CD4-positive, alpha-beta memory T cell (primary cell): Measurements from ENCODE around the gene MAPK14. TPM values are rescaled to one million over a fixed set of nuclear protein-coding genes. Genes with fewer than 3 reads are reported as not detected.

Experiments used
- CTCF ChIA-PET: fragments of 350-600 bp; sonication (Branson Sonifier 250); formaldehyde crosslinking; loops from one replicate; lab custom pipeline; 2021; ENCODE audit warnings: inconsistent platforms; ENCODE audit not compliant: partially characterized antibody; lab: Charles Lee
- POLR2A ChIA-PET: fragments of 350-600 bp; sonication (Branson Sonifier 250); formaldehyde crosslinking; loops from one replicate; lab custom pipeline; 2021; ENCODE audit not compliant: partially characterized antibody; lab: Charles Lee
- DNase-seq, 5 donors: peaks; one replicate each; pipeline versions ENCODE4 v3.0.0 to v3.0.0-alpha.2; 2020 to 2022; ENCODE audit warnings: mixed read lengths in 1 of 5
- H3K27ac ChIP-seq: one replicate; pipeline ENCODE4 v1.7.0; 2013; ENCODE audit warnings: low read depth, low read length
- H3K27me3 ChIP-seq: 2 replicates; pipeline ENCODE4 v1.7.0; 2013; ENCODE audit warnings: mild to moderate bottlenecking, low read length, moderate library complexity; ENCODE audit not compliant: insufficient read depth
- H3K36me3 ChIP-seq: 2 replicates; pipeline ENCODE4 v1.7.0; 2013; ENCODE audit warnings: mild to moderate bottlenecking, low read length, moderate library complexity; ENCODE audit not compliant: insufficient read depth
- H3K4me1 ChIP-seq: 2 replicates; pipeline ENCODE4 v1.7.0; 2013; ENCODE audit warnings: mild to moderate bottlenecking, low read length, moderate library complexity; ENCODE audit not compliant: insufficient read depth
- H3K4me3 ChIP-seq, 2 donors: one replicate each; pipeline ENCODE4 v1.7.0; 2013; ENCODE audit warnings: low read length in 2 of 2, mild to moderate bottlenecking in 1 of 2
- H3K9me3 ChIP-seq, 2 donors: one replicate each; pipeline ENCODE4 v1.7.0; 2013; ENCODE audit warnings: low read length in 2 of 2, control low read depth in 1 of 2; ENCODE audit not compliant: control insufficient read depth in 1 of 2
- H3K27ac Mint-ChIP-seq, 7 donors: one replicate each; pipeline ENCODE4 v1.8.0; 2020 to 2021; ENCODE audit warnings: mixed read lengths in 7 of 7, mild to moderate bottlenecking in 6 of 7, inconsistent platforms in 3 of 7, moderate library complexity in 3 of 7
- H3K27me3 Mint-ChIP-seq, 2 donors: one replicate each; pipeline ENCODE4 v1.8.0; 2020 to 2021; ENCODE audit warnings: mixed read lengths in 2 of 2
- H3K36me3 Mint-ChIP-seq, 2 donors: one replicate each; pipeline ENCODE4 v1.8.0; 2020 to 2021; ENCODE audit warnings: mixed read lengths in 2 of 2, inconsistent platforms in 1 of 2, mild to moderate bottlenecking in 1 of 2
- H3K4me1 Mint-ChIP-seq, 4 donors: one replicate each; pipeline ENCODE4 v1.8.0; 2020 to 2021; ENCODE audit warnings: mixed read lengths in 4 of 4, mild to moderate bottlenecking in 1 of 4
- H3K4me3 Mint-ChIP-seq, 8 donors: one replicate each; pipeline ENCODE4 v1.8.0; 2020 to 2021; ENCODE audit warnings: mixed read lengths in 8 of 8, mild to moderate bottlenecking in 7 of 8, moderate library complexity in 6 of 8, inconsistent platforms in 3 of 8
- H3K9me3 Mint-ChIP-seq, 8 donors: one replicate each; pipeline ENCODE4 v1.8.0; 2020 to 2021; ENCODE audit warnings: mixed read lengths in 8 of 8, mild to moderate bottlenecking in 5 of 8, inconsistent platforms in 3 of 8, moderate library complexity in 1 of 8
- intact Hi-C: fragments of 100-400 bp; cut with micrococcal nuclease; formaldehyde crosslinking; loops from one replicate; pipeline ENCODE4 v1.15.1; 2023
- polyA plus RNA-seq, 2 donors: library from polyadenylated mRNA; unstranded; fragments of 300-500 nt; fragmentation: Illumina TruSeq; gene quantifications; one replicate each; pipeline ENCODE4 v1.2.3, GENCODE V29; 2021
- total RNA-seq, 2 experiments: library from RNA; stranded (reverse); gene quantifications; one replicate each; pipeline ENCODE4 v1.2.3, GENCODE V29; 2021

MAPK14 gene
- total and polyA plus RNA-seq, 4 experiments from 2014 or later: 38.5 to 64.3 (median 53.8) TPM

- intact Hi-C loops: loop anchor here (1.0 to 2.0 kb wide), 5 partner anchors 26 to 265 kb away; partner anchors contain the start of genes BRPF3, MAPK13 and MAPK14
- H3K27ac ChIP-seq: peak overlapping the region; percentile 39
Observed at GRCh38 chr6:36094753-36095496, 67.3 kb downstream of the MAPK14 start.

GRCh38 chr6:36095497-36096391 is 68.1 kb downstream of the MAPK14 start:
- H3K27me3 Mint-ChIP-seq: no peaks in the 10 kb centered on the region
- peak overlapping the region; percentile 39 for H3K27ac ChIP-seq
- H3K27me3 ChIP-seq: no peaks in the 10 kb centered on the region

More at GRCh38 chr6:36094753-36095496, 67.3 kb downstream of the MAPK14 start:
- no peaks in the 10 kb centered on the region for H3K27me3 Mint-ChIP-seq
- Histone ChIP-seq H3K36me3 (peaks cover 6% of the 10 kb centered on the region), H3K9me3 (no peaks in the 10 kb centered on the region), H3K4me3 (no peak overlapping the region), H3K27me3 (no peaks in the 10 kb centered on the region), H3K4me1 (peaks cover 28% of the 10 kb centered on the region)
- peak overlapping the region in 1 of 8 donors; percentile 18 for H3K4me3 Mint-ChIP-seq
- peaks cover 6 to 40% of the 10 kb centered on the region in 2 donors for H3K36me3 Mint-ChIP-seq
- H3K27ac Mint-ChIP-seq: peak overlapping the region; percentile 28 to 93 (median 79)
- DNase-seq: peak; percentile 73 to 77 (median 75)
- ChIA-PET CTCF (interaction anchor here (0.7 to 5.7 kb wide), 53 partner anchors 8 to 573 kb away, joined by 3 to 144 read pairs (median 6); partner anchors contain the start of genes MAPK14 and SLC26A8), POLR2A (interaction anchor here (0.7 to 8.4 kb wide), 10 partner anchors 11 to 174 kb away, joined by 3 to 108 read pairs (median 6); partner anchors contain the start of genes MAPK14 and SRPK1)
- H3K4me1 Mint-ChIP-seq: peaks cover 19 to 28% (median 25%) of the 10 kb centered on the region in 4 donors
- no peaks in the 10 kb centered on the region for H3K9me3 Mint-ChIP-seq

GRCh38 chr6:36098253-36098919 is 70.8 kb downstream of the MAPK14 start:
- H3K27ac ChIP-seq: no peak overlapping the region
- peaks cover 41% of the 10 kb centered on the region for H3K4me1 ChIP-seq
- H3K9me3 ChIP-seq: no peaks in the 10 kb centered on the region
- POLR2A ChIA-PET: interaction anchor here (1.4 to 8.4 kb wide), 5 partner anchors 9 to 77 kb away, joined by 3 to 108 read pairs (median 10); partner anchors contain the start of gene MAPK14
- Mint-ChIP-seq H3K27ac (peak overlapping the region in 4 of 7 donors; percentile 22 to 84 (median 64)), H3K9me3 (no peaks in the 10 kb centered on the region), H3K4me1 (peaks cover 32 to 43% (median 37%) of the 10 kb centered on the region in 4 donors), H3K27me3 (no peaks in the 10 kb centered on the region), H3K4me3 (peak overlapping the region in 1 of 8 donors; percentile 84), H3K36me3 (peaks cover 11 to 36% of the 10 kb centered on the region in 2 donors)
- no peak for DNase-seq
- peaks cover 12% of the 10 kb centered on the region for H3K36me3 ChIP-seq
- H3K4me3 ChIP-seq: no peak overlapping the region
- intact Hi-C loops: no loop called here
- H3K27me3 ChIP-seq: no peaks in the 10 kb centered on the region
- CTCF ChIA-PET: interaction anchor here (1.0 to 3.6 kb wide), 4 partner anchors 9 to 97 kb away, joined by 3 to 15 read pairs (median 9); partner anchors contain the start of gene MAPK14

More at GRCh38 chr6:36095497-36096391, 68.1 kb downstream of the MAPK14 start:
- H3K4me1 ChIP-seq: peaks cover 36% of the 10 kb centered on the region
- Mint-ChIP-seq H3K4me3 (no peak overlapping the region), H3K9me3 (no peaks in the 10 kb centered on the region), H3K36me3 (peaks cover 6 to 41% of the 10 kb centered on the region in 2 donors), H3K27ac (peak overlapping the region; percentile 28 to 93 (median 79)), H3K4me1 (peaks cover 26 to 33% (median 33%) of the 10 kb centered on the region in 4 donors)
- intact Hi-C loops: loop anchor here (1.0 to 2.0 kb wide), 5 partner anchors 25 to 265 kb away; partner anchors contain the start of genes BRPF3, MAPK13 and MAPK14
- ChIA-PET CTCF (interaction anchor here (0.9 to 5.7 kb wide), 46 partner anchors 9 to 574 kb away, joined by 3 to 144 read pairs (median 6); partner anchors contain the start of genes MAPK14 and SLC26A8), POLR2A (interaction anchor here (0.7 to 8.4 kb wide), 10 partner anchors 12 to 175 kb away, joined by 3 to 108 read pairs (median 6); partner anchors contain the start of genes MAPK14 and SRPK1)
- H3K9me3 ChIP-seq: no peaks in the 10 kb centered on the region
- DNase-seq: no peak
- H3K36me3 ChIP-seq: peaks cover 6% of the 10 kb centered on the region
- no peak overlapping the region for H3K4me3 ChIP-seq

- no peak for DNase-seq
- Mint-ChIP-seq H3K27me3 (no peaks in the 10 kb centered on the region), H3K27ac (peak overlapping the region; percentile 6 to 93 (median 84)), H3K9me3 (no peaks in the 10 kb centered on the region), H3K4me1 (peaks cover 36 to 48% (median 41%) of the 10 kb centered on the region in 4 donors), H3K36me3 (peaks cover 18 to 43% of the 10 kb centered on the region in 2 donors), H3K4me3 (peak overlapping the region; percentile 4 to 84 (median 46))
- no peaks in the 10 kb centered on the region for H3K27me3 ChIP-seq
- CTCF ChIA-PET: interaction anchor here (0.8 to 3.6 kb wide), 5 partner anchors 9 to 96 kb away, joined by 3 to 15 read pairs (median 4); partner anchors contain the start of gene MAPK14
- intact Hi-C loops: no loop called here
- H3K9me3 ChIP-seq: no peaks in the 10 kb centered on the region
- POLR2A ChIA-PET: interaction anchor here (0.8 to 8.4 kb wide), 6 partner anchors 22 to 77 kb away, joined by 3 to 108 read pairs (median 8); partner anchors contain the start of gene MAPK14
- peaks cover 41% of the 10 kb centered on the region for H3K4me1 ChIP-seq
- H3K27ac ChIP-seq: peak overlapping the region; percentile 21
- peaks cover 18% of the 10 kb centered on the region for H3K36me3 ChIP-seq
- H3K4me3 ChIP-seq: no peak overlapping the region
Observed at GRCh38 chr6:36098920-36099647, 71.5 kb downstream of the MAPK14 start.

- Histone ChIP-seq H3K9me3 (no peaks in the 10 kb centered on the region), H3K27ac (peak overlapping the region; percentile 21), H3K4me1 (peaks cover 34% of the 10 kb centered on the region), H3K36me3 (peaks cover 20% of the 10 kb centered on the region), H3K4me3 (peak overlapping the region in 1 of 2 donors; percentile 26), H3K27me3 (no peaks in the 10 kb centered on the region)
- Mint-ChIP-seq H3K4me1 (peaks cover 34 to 43% (median 37%) of the 10 kb centered on the region in 4 donors), H3K27me3 (no peaks in the 10 kb centered on the region), H3K27ac (peak overlapping the region; percentile 83 to 93 (median 89)), H3K36me3 (peaks cover 20 to 51% of the 10 kb centered on the region in 2 donors), H3K4me3 (peak overlapping the region in 7 of 8 donors; percentile 34 to 84 (median 66)), H3K9me3 (no peaks in the 10 kb centered on the region)
- CTCF ChIA-PET: interaction anchor here (0.6 to 2.5 kb wide), 10 partner anchors 8 to 73 kb away, joined by 3 to 15 read pairs (median 4); partner anchors contain the start of genes MAPK13 and MAPK14
- intact Hi-C loops: loop anchor here (2.0 kb wide), 2 partner anchors 15 to 97 kb away; partner anchors contain the start of gene BRPF3
- DNase-seq: peak; percentile 57 to 80 (median 65)
- POLR2A ChIA-PET: interaction anchor here (0.8 to 8.4 kb wide), 8 partner anchors 9 to 78 kb away, joined by 3 to 108 read pairs (median 8); partner anchors contain the start of genes MAPK13 and MAPK14
Observed at GRCh38 chr6:36099869-36100483, 72.4 kb downstream of the MAPK14 start.
